ENCODE measurements around the gene MEIS2.
A peak's percentile ranks its signal among the peaks of the same experiment; 100 is the strongest.

Gene MEIS2

DNA sequence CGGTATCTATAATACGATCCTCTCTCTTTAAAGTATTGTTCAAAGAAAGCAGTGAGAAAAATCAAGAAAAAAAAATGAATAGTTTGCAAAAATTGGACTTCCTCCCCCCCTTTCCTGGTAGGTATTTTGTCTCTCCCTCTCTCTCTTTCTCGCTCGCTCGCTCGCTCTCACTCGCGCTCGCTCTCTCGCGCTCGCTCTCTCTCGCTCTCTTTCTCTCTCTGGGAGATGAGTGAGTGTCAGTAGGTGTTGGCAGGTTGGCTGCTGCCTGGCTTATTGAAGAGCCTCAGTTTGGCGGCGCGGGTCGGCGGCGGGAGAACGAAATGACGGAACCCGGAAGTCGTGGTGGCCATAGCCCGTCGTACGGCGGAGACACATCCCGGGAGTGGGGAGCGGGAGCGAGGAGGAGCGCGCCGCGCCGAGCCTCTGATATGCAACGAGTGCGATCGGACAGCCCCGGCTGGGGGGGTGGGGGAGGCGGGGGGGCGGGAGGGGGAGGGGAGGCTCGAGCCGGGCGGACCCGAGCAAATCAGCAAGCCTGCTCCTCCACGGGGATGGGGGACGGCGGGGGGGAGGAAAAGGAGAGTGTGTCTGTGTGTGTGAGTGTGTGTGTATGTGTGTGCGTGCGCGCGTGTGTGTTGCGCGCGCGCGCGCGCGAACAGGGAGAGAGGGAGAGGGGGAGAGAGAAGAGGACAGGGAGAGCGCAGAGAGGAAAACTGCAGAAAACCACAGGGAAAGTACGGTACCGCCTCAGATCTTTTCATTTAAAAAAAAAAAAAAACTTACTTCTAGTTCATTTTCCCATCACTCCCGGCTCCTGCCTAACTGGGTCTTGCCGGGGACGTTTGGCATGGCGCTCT lies at the start of gene MEIS2:
Gene MEIS2, minus strand, starts transcription at position 441 of the 857 bp plus-strand sequence. CDS start 1,083 bp downstream, outside the sequence.
- peak in 55 of 56 donors; percentile 37 to 98 (median 88) for DNase-seq

DNA sequence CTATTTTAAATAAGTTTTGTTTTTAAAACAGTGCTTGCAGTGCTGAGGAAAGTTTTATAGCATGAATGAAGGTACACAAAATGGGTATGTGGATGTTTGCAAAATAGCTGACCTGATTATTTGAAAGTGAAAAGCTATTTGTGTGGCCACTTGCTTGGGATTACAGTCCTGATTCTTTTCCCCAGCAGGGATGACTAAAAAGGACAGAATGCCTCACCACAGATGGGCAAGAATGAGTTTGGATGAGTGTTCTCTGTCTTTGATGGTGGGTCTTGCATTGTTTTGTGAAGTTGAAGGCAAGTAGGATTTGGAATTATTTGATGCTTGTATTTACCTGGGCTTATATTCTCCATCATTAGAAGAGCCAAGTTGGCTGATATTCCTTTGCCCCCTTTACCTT lies 48.8 kb upstream of the MEIS2 start:
- DNase-seq = no peak

DNA sequence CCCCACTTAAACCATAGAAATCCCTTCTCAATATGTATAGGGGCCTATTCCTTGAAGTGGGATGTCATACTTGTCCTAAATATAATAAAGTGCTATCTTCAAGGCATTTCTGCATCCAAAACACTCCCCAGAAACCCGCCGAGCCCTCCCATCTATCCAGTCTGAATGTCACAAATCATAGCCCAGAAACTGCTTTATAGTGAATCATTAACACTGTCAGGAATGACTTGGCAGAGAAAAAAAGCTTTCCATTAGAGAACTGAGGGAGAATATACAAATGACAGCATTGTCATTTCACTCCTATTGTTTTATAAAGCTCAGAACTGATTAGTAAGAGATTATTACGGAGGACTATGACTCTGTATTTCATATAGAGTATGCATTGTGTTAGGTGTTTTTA lies 48.4 kb upstream of the MEIS2 start:
- DNase-seq = no peak

DNA sequence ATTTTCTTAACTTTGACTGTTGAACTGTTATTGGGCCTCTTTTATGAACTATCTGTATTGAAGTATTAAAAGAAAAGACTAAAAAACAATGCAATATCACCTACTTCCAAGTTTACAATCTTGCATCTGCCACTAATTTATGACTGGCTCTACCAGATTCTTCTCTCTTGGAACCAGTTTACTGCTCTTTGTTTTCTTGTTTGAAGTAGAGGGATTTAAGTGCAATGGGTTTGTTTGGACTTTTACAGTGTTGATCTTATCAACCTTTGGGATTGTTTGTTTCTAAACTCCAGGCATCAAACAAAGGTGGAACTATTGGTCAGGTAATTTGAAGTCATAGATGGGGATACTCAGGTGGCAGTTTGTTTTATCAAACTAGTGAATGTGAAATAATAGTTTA lies 43.0 kb upstream of the MEIS2 start:
- DNase-seq = no peak

DNA sequence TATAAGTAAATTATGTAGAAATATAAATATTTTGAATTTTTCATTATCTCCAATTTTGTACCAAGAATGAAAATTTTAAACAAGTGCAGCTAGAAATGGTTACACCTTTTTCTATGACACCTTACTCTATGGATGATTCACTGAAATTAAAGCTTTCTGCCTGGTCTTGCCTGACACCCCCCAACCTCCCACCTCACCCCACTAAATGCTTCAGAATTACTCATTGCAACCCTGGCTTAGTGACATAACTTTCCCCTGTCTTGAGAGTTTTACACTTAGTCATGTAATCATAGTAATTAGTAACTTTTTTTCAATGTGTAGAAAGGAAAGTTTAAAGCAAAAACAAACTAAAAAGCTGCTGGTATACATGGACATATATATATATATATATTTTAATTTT lies 42.0 kb upstream of the MEIS2 start:
- DNase-seq = peak in 12 of 56 donors; percentile 0 to 61 (median 14)

DNA sequence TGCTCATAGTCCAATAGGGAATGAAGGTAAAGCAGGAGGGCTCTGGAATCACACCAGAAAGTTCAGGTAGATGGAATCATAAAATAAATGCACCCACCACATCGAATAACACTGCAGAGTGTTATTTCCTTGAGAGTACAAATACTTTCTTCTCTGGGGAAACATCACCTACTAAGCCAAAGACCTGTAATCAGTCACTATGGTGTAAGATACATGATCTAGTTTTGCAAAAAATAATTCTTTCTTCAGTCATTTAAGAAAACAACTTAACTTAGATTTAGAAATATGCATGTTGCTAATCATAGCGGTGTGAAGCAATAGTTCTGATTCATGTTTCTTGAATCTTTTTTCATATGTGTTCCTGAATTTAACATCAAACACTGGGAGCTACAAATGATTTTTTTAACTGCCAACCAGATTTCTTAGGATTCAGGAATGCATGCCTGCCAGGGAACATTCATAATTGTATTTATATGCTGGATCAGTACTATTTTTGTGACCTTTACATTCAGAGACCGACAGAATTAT lies 40.2 kb upstream of the MEIS2 start:
- DNase-seq = no peak

DNA sequence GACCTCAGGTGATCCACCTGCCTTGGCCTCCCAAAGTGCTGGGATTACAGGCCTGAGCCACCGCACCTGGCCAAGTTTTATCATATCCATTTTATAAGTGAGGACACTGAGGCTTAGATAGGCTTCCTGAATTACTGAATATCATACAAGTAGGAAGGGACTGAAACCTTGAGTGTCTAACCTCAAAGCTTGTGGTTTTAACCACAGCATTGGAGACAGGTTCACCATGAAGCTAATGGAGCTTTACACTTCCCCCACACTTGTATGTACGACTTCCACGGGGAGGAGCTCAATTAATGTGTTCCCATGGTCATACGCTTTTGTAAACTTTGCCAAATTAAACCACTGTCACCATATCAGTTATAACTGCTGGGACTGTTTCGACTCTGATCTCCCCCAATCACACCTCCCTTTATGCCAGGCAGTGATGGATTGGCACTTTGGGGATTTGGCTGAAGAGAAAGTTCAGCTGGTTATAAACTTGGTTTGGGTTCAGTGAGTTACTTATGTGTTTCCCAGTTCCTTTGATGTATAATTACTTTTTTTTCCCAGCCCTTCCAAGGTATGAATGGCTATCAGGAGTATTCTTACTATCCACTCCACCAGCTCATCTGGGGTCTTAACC lies 38.4 kb upstream of the MEIS2 start:
- no peak for DNase-seq

- no peak for DNase-seq
These were observed 36.9 kb upstream of the MEIS2 start for GRCh38 chr15:37137221-37137620.

DNA sequence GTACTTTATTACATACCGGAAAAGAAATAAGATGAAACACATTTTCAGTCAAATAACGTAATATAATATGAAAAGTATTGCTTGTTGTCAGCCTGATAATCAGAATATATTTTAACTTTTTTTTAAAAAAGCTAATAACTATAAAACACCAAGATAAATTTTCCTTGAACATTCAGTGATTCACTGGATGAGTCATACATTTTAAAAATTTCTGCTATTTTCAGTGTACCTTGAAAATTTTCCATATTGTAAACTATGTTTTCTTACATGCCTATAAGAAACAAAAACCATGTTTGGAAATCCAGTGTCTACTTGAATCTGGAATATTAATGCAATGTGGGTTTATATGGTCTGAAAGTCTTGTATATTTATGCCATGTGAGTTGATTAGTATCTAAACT lies 36.3 kb upstream of the MEIS2 start:
- no peak for DNase-seq

GRCh38 chr15:37135225-37135624 lies 34.9 kb upstream of the MEIS2 start:
- no peak for DNase-seq

- DNase-seq = no peak
These were observed 34.4 kb upstream of the MEIS2 start for GRCh38 chr15:37134699-37135131.

DNA sequence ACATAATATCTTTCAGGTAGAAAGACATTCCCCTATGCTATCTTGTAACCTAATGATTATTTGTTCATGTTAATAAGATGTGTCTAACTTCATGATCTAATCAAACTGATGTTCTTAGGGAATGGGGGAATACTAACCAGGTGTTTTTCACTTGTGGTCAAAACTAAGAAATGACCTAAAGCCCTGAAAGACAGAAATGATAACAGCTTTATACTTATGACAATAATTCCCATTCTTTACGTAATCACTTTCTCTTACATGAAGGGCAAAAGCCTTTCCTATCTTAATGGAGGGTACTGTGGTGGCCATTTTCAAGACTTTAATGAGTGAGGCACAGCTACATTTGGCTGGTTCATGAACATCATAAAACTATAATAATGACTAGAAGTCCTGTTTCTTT lies 33.9 kb upstream of the MEIS2 start:
- no peak for DNase-seq

GRCh38 chr15:37133602-37134001 lies 33.3 kb upstream of the MEIS2 start:
- DNase-seq = no peak

GRCh38 chr15:37132826-37133417 lies 32.6 kb upstream of the MEIS2 start:
- no peak for DNase-seq

- DNase-seq = no peak
These were observed 31.3 kb upstream of the MEIS2 start for GRCh38 chr15:37131621-37132020.

DNA sequence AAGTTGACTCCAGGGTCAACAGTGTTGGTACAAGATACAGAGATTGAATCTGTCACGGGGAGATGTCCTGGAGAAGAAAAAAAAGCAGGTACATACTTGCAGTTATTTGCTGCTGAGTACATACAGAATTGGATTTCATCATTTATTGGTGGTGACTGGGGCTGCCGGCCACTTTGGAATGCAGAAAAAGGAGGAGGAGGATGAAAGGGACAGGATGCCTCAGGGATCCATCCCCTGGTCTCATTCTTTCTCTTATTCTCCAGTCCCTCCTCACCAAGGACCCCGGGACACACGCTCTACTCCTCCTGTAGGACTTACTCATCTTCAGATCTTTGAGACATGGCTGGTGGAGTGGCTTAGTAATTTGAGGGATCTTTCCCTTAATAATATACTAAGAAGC lies 30.0 kb upstream of the MEIS2 start:
- no peak for DNase-seq

- peak in 4 of 56 donors; percentile 16 to 32 (median 22) for DNase-seq
These were observed 24.8 kb upstream of the MEIS2 start for GRCh38 chr15:37125143-37125542.

- no peak for DNase-seq
These were observed 24.0 kb upstream of the MEIS2 start for GRCh38 chr15:37124331-37124730.

GRCh38 chr15:37122703-37123102 lies 22.4 kb upstream of the MEIS2 start:
- no peak for DNase-seq

GRCh38 chr15:37121492-37121891 lies 21.1 kb upstream of the MEIS2 start:
- DNase-seq = no peak

DNA sequence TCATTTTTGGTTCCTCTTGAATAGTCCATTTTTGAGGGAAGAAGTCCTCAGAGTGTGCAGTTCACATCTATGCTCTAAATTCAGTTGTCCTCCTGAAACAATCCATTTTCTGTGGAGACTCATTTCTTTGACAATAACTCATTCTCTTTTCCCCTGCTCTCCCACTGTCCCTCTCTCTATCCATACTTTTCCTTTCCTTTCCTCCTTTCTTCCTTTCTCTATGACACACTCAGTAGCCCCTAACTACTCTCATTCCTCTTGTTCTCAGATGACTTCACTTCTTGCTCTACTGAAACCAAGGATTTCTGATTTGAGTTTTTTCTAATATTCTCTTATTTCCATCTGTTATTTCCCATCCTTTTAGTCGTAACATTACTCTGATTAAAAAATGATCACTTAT lies 16.7 kb upstream of the MEIS2 start:
- DNase-seq = no peak

DNA sequence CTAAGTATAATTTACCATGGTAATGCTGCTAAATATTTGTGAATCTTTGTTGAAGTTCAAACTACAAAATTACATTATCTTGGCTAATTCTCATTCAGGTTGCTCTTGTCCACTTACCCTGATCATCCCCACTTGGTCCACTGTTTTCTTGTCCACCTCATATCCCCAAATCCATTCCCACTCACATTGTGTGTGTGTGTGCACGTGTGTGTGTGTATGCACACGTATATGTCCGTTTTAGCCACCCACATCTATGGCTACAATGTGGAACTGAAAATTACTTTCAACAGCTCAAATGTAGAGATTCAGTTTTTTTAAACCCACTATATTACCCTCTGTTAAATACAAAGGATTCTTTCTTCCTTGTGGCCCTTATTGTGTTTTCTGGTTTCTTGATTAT lies 15.2 kb upstream of the MEIS2 start:
- no peak for DNase-seq

All from nucleus accumbens (tissue), 56 donors.